K562 (cell line): Measurements from ENCODE around the gene CASKIN2. TPM values are rescaled to one million over a fixed set of nuclear protein-coding genes. Genes with fewer than 3 reads are reported as not detected.
A peak's percentile ranks its signal among the peaks of the same experiment; 100 is the strongest.

ENCODE experiments used
- CTBP1 ChIP-seq: fragments of 450-650 bp; IDR thresholded peaks from 2 replicates; pipeline ENCODE4 v1.6.1; 2016; ENCODE audit warnings: borderline replicate concordance
- FOSL1 ChIP-seq: fragments of 200-800 bp; sonication (Bioruptor generic); conservative IDR thresholded peaks from 2 replicates; pipeline ENCODE4 v1.6.1; 2016; ENCODE audit warnings: missing genetic modification characterization, missing compliant biosample characterization
- FOXA3 ChIP-seq, 2 experiments: fragments of 450-650 bp in 1 of 2; sonication (generic) in 1 of 2; formaldehyde crosslinking; IDR thresholded peaks in 1 of 2; conservative IDR thresholded peaks in 1 of 2; 2 replicates each; pipeline versions ENCODE4 v1.4.0 to v1.8.0; 2020 to 2022; ENCODE audit warnings: mild to moderate bottlenecking in 2 of 2, missing genetic modification reagents in 1 of 2
- JUNB ChIP-seq: fragments of 450-650 bp; formaldehyde crosslinking; conservative IDR thresholded peaks from 2 replicates; pipeline ENCODE4 v1.4.0; 2020; ENCODE audit warnings: mild to moderate bottlenecking
- KLF10 ChIP-seq: fragments of 250-450 bp; sonication (Bioruptor Pico); IDR thresholded peaks from 2 replicates; pipeline ENCODE4 v1.6.1; 2021; ENCODE audit warnings: matching md5 sums
- L3MBTL2 ChIP-seq: fragments of 450-650 bp; IDR thresholded peaks from 2 replicates; pipeline ENCODE4 v1.6.1; 2016; ENCODE audit warnings: mild to moderate bottlenecking, moderate library complexity
- MAFF ChIP-seq: IDR thresholded peaks from 2 replicates; pipeline ENCODE4 v1.6.1; 2012; ENCODE audit warnings: low read length, improper control_type of control experiment
- MBD2 ChIP-seq: sonication (generic); IDR thresholded peaks from 2 replicates; pipeline ENCODE4 v1.6.1; 2016; ENCODE audit warnings: low read depth, borderline replicate concordance
- MCM7 ChIP-seq, 2 experiments: fragments of 450-650 bp; IDR thresholded peaks; 2 replicates each; pipeline ENCODE4 v1.6.1; 2016 to 2018
- SMAD1 ChIP-seq: fragments of 150-350 bp; IDR thresholded peaks from 2 replicates; pipeline ENCODE4 v1.6.1; 2014; ENCODE audit warnings: low read length, low read depth; ENCODE audit not compliant: partially characterized antibody
- SMARCE1 ChIP-seq: fragments of 450-650 bp; IDR thresholded peaks from 2 replicates; pipeline ENCODE4 v1.7.1; 2016; ENCODE audit warnings: mild to moderate bottlenecking
- SOX6 ChIP-seq: fragments of 450-650 bp; IDR thresholded peaks from 2 replicates; pipeline ENCODE4 v1.6.1; 2014; ENCODE audit warnings: mild to moderate bottlenecking
- ZNF143 ChIP-seq: sonication (generic); formaldehyde crosslinking; IDR thresholded peaks from 2 replicates; pipeline ENCODE4 v1.9.0; 2022; ENCODE audit warnings: mild to moderate bottlenecking, missing genetic modification reagents
- ZNF668 ChIP-seq: fragments of 250-450 bp; sonication (Bioruptor Pico); IDR thresholded peaks from 2 replicates; pipeline ENCODE4 v1.8.0; 2022; ENCODE audit warnings: mild to moderate bottlenecking, inconsistent platforms
- polyA plus RNA-seq, 8 experiments: library from polyadenylated mRNA; depleted of rRNA in 4 of 8; stranded (reverse) in 5 of 8; unstranded in 3 of 8; fragments of >200 nt; fragmentation: Nextera tagmentation in 2 of 8; fragmentation: Illumina TruSeq in 1 of 8; extraction: Ambion mirVana in 2 of 8; extraction: Trizol in 1 of 8; gene quantifications; 2 replicates each; pipeline versions ENCODE4 v1.2.1 to v1.2.3, GENCODE V29; 2011 to 2014; ENCODE audit warnings: inconsistent platforms in 1 of 8, missing spikeins in 1 of 8
- total RNA-seq, 7 experiments: library from RNA; depleted of rRNA in 6 of 7; stranded (reverse); fragments of >200 nt in 6 of 7; fragmentation: Illumina TruSeq in 2 of 7; extraction: Trizol in 2 of 7; gene quantifications; 2 replicates each; pipeline versions ENCODE4 v1.2.1 to v1.2.3, GENCODE V29; 2011 to 2021; ENCODE audit warnings: low replicate concordance in 1 of 7
- TF ChIP-seq, protein P1 (sequence below): fragments of 450-650 bp; IDR thresholded peaks from 2 replicates; pipeline ENCODE4 v1.6.1; 2016; ENCODE audit warnings: mild to moderate bottlenecking, moderate library complexity

CASKIN2 gene
- total and polyA plus RNA-seq, 9 of the 15 experiments (the other 6 are each of a cell fraction or from before 2014, with no cell fraction given), result 0.01 to 12.2 (median 2.1) TPM

DNA sequence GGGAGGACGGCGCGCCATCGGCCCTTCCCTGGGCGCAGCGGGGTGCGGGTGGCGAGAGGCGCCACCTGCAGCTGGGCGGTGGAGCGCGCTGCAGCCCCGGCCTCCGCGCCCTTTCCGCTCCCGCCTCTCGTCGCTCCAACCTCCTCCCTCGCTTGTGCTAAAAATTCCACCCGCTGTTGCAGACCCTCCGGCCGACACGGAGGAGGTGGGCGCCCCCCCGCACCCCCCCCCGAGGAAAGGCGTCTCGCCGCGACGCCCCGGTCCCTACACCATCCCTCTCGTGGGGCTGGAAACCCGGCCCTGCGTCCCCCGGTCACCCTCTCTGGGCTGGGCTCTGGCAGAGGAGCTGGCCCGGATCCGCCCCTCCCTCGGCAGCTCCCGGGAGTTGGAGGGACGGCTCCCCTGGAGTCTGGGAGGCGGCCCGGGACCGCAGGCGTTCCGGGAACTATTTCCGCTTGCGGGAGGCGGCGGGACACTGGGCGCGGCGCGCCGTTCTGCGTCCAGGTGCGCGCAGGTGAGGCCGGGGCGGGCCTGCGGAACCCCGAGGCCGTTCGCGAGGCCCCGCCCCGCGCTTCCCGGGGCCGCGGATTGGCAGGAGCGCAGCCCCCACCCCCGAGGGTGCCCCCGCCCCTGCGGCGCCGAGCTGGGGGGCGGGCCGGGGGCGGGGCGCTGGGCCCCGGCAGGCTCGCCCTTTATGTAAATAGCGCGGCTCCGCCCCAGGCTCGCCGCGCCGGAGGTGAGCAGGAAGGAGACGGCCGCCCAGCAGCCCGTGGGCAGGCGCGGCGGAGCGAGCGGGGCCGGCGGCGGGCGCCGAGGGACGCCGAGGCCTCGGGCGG, 9.9 kb upstream of the CASKIN2 start, which contains the start of gene LLGL2 (continued):
- no peak for TF ChIP-seq MCM7 (IDR thresholded peaks at IDR 0.05)
- TF ChIP-seq ZNF668 (CRISPR knock-in tag), result no peak
- 0 out of 2 replicates have a peak, but pooled peaks have one; percentile 23 for TF ChIP-seq FOSL1 (tag)
- peak; percentile 94 for TF ChIP-seq CTBP1
- peak; percentile 63; the same call in 1 of the 2 replicates for TF ChIP-seq L3MBTL2
- peak; percentile 56 to 77; a peak in 3 of 4 replicates for TF ChIP-seq FOXA3 (CRISPR knock-in tag; conservative IDR thresholded peaks at IDR 0.05 in 1 of 2, IDR thresholded peaks at IDR 0.05 in 1 of 2)
- TF ChIP-seq SMARCE1, result no peak
- no peak for TF ChIP-seq JUNB (CRISPR knock-in tag)
- no peak for TF ChIP-seq SOX6
- TF ChIP-seq ZNF143, result no peak
- peak; percentile 20; the same call in 1 of the 2 replicates for TF ChIP-seq MBD2
- TF ChIP-seq MAFF, result no peak
- TF ChIP-seq, protein P1, sequence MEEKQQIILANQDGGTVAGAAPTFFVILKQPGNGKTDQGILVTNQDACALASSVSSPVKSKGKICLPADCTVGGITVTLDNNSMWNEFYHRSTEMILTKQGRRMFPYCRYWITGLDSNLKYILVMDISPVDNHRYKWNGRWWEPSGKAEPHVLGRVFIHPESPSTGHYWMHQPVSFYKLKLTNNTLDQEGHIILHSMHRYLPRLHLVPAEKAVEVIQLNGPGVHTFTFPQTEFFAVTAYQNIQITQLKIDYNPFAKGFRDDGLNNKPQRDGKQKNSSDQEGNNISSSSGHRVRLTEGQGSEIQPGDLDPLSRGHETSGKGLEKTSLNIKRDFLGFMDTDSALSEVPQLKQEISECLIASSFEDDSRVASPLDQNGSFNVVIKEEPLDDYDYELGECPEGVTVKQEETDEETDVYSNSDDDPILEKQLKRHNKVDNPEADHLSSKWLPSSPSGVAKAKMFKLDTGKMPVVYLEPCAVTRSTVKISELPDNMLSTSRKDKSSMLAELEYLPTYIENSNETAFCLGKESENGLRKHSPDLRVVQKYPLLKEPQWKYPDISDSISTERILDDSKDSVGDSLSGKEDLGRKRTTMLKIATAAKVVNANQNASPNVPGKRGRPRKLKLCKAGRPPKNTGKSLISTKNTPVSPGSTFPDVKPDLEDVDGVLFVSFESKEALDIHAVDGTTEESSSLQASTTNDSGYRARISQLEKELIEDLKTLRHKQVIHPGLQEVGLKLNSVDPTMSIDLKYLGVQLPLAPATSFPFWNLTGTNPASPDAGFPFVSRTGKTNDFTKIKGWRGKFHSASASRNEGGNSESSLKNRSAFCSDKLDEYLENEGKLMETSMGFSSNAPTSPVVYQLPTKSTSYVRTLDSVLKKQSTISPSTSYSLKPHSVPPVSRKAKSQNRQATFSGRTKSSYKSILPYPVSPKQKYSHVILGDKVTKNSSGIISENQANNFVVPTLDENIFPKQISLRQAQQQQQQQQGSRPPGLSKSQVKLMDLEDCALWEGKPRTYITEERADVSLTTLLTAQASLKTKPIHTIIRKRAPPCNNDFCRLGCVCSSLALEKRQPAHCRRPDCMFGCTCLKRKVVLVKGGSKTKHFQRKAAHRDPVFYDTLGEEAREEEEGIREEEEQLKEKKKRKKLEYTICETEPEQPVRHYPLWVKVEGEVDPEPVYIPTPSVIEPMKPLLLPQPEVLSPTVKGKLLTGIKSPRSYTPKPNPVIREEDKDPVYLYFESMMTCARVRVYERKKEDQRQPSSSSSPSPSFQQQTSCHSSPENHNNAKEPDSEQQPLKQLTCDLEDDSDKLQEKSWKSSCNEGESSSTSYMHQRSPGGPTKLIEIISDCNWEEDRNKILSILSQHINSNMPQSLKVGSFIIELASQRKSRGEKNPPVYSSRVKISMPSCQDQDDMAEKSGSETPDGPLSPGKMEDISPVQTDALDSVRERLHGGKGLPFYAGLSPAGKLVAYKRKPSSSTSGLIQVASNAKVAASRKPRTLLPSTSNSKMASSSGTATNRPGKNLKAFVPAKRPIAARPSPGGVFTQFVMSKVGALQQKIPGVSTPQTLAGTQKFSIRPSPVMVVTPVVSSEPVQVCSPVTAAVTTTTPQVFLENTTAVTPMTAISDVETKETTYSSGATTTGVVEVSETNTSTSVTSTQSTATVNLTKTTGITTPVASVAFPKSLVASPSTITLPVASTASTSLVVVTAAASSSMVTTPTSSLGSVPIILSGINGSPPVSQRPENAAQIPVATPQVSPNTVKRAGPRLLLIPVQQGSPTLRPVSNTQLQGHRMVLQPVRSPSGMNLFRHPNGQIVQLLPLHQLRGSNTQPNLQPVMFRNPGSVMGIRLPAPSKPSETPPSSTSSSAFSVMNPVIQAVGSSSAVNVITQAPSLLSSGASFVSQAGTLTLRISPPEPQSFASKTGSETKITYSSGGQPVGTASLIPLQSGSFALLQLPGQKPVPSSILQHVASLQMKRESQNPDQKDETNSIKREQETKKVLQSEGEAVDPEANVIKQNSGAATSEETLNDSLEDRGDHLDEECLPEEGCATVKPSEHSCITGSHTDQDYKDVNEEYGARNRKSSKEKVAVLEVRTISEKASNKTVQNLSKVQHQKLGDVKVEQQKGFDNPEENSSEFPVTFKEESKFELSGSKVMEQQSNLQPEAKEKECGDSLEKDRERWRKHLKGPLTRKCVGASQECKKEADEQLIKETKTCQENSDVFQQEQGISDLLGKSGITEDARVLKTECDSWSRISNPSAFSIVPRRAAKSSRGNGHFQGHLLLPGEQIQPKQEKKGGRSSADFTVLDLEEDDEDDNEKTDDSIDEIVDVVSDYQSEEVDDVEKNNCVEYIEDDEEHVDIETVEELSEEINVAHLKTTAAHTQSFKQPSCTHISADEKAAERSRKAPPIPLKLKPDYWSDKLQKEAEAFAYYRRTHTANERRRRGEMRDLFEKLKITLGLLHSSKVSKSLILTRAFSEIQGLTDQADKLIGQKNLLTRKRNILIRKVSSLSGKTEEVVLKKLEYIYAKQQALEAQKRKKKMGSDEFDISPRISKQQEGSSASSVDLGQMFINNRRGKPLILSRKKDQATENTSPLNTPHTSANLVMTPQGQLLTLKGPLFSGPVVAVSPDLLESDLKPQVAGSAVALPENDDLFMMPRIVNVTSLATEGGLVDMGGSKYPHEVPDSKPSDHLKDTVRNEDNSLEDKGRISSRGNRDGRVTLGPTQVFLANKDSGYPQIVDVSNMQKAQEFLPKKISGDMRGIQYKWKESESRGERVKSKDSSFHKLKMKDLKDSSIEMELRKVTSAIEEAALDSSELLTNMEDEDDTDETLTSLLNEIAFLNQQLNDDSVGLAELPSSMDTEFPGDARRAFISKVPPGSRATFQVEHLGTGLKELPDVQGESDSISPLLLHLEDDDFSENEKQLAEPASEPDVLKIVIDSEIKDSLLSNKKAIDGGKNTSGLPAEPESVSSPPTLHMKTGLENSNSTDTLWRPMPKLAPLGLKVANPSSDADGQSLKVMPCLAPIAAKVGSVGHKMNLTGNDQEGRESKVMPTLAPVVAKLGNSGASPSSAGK, result 0 out of 2 replicates have a peak, but pooled peaks have one; percentile 39
- TF ChIP-seq SMAD1, result no peak
- no peak for TF ChIP-seq KLF10 (CRISPR knock-in tag)
